ENCODE measurements around the gene ATOH8.

ATOH8 gene

GRCh38 chr2:85770786-85771409 lies 17.1 kb downstream of the ATOH8 start:
- DNase-seq (ENCODE audit: low spot score), result no peak

- DNase-seq (ENCODE audit: low spot score), result no peak
Observed at GRCh38 chr2:85771486-85771885, 17.7 kb downstream of the ATOH8 start.

GRCh38 chr2:85772019-85772745 lies 18.4 kb downstream of the ATOH8 start:
- DNase-seq (ENCODE audit: low spot score), result no peak

- DNase-seq (ENCODE audit: low spot score), result no peak
Observed at GRCh38 chr2:85772841-85773491, 19.2 kb downstream of the ATOH8 start.

- DNase-seq (ENCODE audit: low spot score), result no peak
Observed at GRCh38 chr2:85773692-85774091, 19.9 kb downstream of the ATOH8 start.

- DNase-seq (ENCODE audit: low spot score), result no peak
Observed at GRCh38 chr2:85774126-85774978, 20.6 kb downstream of the ATOH8 start.

- DNase-seq (ENCODE audit: low spot score), result no peak
Observed at GRCh38 chr2:85775406-85776381, 21.9 kb downstream of the ATOH8 start.

GRCh38 chr2:85776672-85777071 lies 22.9 kb downstream of the ATOH8 start:
- DNase-seq (ENCODE audit: low spot score), result no peak

- no peak for DNase-seq (ENCODE audit: low spot score)
Observed at GRCh38 chr2:85777441-85777861, 23.7 kb downstream of the ATOH8 start.

- DNase-seq (ENCODE audit: low spot score), result no peak
Observed at GRCh38 chr2:85778646-85779379, 25.0 kb downstream of the ATOH8 start.

- no peak for DNase-seq (ENCODE audit: low spot score)
Observed at GRCh38 chr2:85779641-85780315, 26.0 kb downstream of the ATOH8 start.

GRCh38 chr2:85780316-85781012 lies 26.7 kb downstream of the ATOH8 start:
- no peak for DNase-seq (ENCODE audit: low spot score)

GRCh38 chr2:85781013-85781332 lies 27.2 kb downstream of the ATOH8 start:
- no peak for DNase-seq (ENCODE audit: low spot score)

GRCh38 chr2:85783796-85784195 lies 30.0 kb downstream of the ATOH8 start:
- DNase-seq (ENCODE audit: low spot score), result no peak

- no peak for DNase-seq (ENCODE audit: low spot score)
Observed at GRCh38 chr2:85784474-85784986, 30.7 kb downstream of the ATOH8 start.

GRCh38 chr2:85785027-85785822 lies 31.4 kb downstream of the ATOH8 start:
- no peak for DNase-seq (ENCODE audit: low spot score)

- DNase-seq (ENCODE audit: low spot score), result no peak
Observed at GRCh38 chr2:85785871-85786270, 32.1 kb downstream of the ATOH8 start.

- DNase-seq (ENCODE audit: low spot score), result no peak
Observed at GRCh38 chr2:85786444-85786843, 32.7 kb downstream of the ATOH8 start.
